Adrenal gland (tissue), 5 donors: ENCODE results near the gene FEZF2.

ENCODE experiments used
- CTCF ChIP-seq, 6 experiments: fragments of 450-650 bp in 4 of 6; fragments of 200-600 bp in 2 of 6; sonication (generic) in 1 of 6; IDR thresholded peaks; 1 replicate in 5 of 6; 2 replicates in 1 of 6; pipeline versions ENCODE4 v1.5.1 to v1.8.0; 2016 to 2021; ENCODE audit warnings: antibody characterized with exemption in 6 of 6, mild to moderate bottlenecking in 2 of 6, moderate library complexity in 1 of 6
- POLR2A ChIP-seq, 2 donors: fragments of 450-650 bp; IDR thresholded peaks; one replicate each; pipeline ENCODE4 v1.6.1; 2017; ENCODE audit warnings: antibody characterized with exemption in 2 of 2, mild to moderate bottlenecking in 2 of 2, moderate library complexity in 1 of 2
- donor health status: DM: no; HTN: no; CAD: no.

GRCh38 chr3:62370858-62371719 lies 2.3 kb downstream of the FEZF2 start:
- no peak for TF ChIP-seq CTCF (IDR thresholded peaks at IDR 0.05)
- no peak for TF ChIP-seq POLR2A (IDR thresholded peaks at IDR 0.05)
